Effector CD8-positive, alpha-beta T cell (primary cell): ENCODE measurements around the gene IVD.

ENCODE experiments used
- DNase-seq: peaks from one replicate; lab custom pipeline; 2025; lab: John Stamatoyannopoulos, UW

IVD gene

GRCh38 chr15:40377606-40378005 is 28.0 kb upstream of the IVD start:
- DNase-seq = no peak

- DNase-seq = no peak
Observed at GRCh38 chr15:40379374-40379773, 26.2 kb upstream of the IVD start.

- DNase-seq = no peak
Observed at GRCh38 chr15:40379853-40380252, 25.7 kb upstream of the IVD start.

DNA sequence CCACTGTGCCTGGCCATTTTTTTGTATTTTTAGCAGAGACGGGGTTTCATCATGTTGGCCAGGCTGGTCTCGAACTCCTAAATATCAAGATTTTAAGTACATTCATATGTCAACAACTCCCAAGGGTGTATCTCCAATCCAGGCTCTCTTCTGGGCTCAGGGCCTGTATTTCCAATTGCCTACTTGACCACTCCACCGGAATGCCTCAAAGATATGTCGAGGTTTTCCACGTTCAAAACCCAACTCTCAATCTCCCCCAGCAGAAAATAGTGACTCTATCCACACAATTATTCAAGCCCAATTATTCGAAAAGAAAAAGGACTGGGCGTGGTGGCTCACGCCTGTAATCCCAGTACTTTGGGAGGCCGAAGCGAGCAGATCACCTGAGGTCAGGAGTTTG is 25.0 kb upstream of the IVD start:
- no peak for DNase-seq

- DNase-seq = no peak
Observed at GRCh38 chr15:40381818-40382529, 23.6 kb upstream of the IVD start.

DNA sequence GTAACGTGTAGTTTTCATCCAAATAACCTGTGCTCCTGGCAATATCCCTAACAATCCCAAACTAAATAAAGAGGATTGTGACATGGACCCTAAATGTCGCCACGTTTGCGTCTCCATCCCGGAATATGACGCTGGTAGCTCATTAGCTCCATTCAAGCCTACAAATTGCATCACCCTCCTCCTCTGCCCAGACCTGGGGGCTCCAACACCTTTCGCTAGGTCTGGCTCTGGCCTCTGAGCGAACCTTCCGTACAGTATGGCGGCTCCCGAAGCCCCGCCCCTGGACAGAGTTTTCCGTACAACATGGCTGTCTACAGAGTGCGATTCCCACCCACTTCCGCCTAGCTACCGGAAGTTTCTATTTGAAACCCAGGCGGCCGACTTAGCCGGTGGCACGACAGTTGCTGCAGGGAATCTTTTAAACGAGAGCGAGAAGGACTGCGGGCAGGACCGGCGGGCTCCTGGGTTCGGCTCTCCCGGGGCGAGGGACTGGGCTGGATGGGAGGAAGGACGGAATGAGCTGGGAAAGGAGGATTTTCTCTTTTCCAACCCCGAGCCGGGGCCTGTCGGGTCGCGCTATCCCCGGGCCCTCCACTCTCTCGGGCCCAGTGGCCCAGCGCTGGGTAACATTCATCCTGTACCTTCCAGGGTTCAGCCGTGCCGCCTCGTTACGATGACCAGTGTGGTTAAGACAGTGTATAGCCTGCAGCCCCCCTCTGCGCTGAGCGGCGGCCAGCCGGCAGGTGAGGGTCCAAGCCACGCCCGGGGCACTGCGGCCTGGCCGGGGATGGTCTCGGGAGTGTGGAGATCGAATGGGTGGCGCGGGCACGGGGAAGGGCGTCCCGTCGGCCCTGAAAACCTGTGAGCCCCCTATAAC is 22.8 kb upstream of the IVD start, which contains the start of gene KNSTRN:
Gene KNSTRN, plus strand, starts transcription at position 142 of the 877 bp plus-strand sequence. Its CDS starts 115 bp downstream, at position 257.
- DNase-seq = peak; percentile 88

- DNase-seq = no peak
Observed at GRCh38 chr15:40386480-40386879, 19.1 kb upstream of the IVD start.

DNA sequence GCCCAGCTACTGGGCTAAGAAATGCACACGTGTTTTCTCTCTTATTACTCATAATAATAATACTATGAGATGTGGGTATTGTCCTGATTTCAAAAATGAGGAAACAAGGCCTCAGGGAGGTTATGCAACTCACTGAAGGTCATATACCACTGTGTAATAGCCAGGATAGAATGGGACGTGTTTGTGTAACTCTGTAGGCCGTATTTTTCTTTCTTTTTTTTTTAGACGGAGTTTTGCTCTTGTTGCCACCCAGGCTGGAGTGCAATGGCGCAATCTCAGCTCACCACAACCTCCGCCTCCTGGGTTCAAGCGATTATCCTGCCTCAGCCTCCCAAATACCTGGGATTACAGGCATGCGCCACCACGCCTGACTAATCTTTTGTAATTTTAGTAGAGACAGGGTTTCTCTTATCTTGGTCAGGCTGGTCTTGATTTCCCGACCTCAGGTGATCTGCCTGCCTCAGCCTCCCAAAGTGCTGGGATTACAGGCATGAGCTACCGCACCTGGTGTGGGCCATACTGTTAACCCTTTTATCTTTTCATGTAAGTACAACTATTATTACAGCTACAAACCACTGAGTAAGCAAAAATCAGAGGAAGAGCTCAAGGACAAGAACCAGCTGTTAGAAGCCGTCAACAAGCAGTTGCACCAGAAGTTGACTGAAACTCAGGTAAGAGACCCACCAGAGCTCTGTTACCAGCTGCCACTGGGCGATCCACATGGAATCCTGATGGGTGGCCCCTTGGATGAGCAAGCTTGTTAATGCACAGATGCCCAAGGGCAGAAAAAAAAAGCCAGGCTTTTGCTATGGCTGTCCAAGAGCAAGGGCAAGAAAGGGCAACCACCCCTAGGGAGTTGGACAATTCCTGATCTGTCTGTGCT is 16.4 kb upstream of the IVD start:
- DNase-seq = no peak

- no peak for DNase-seq
Observed at GRCh38 chr15:40389824-40390595, 15.6 kb upstream of the IVD start.

- DNase-seq = no peak
Observed at GRCh38 chr15:40392986-40393948, 12.3 kb upstream of the IVD start.

GRCh38 chr15:40397688-40398412 is 7.7 kb upstream of the IVD start:
- no peak for DNase-seq

GRCh38 chr15:40398413-40398873 is 7.2 kb upstream of the IVD start:
- no peak for DNase-seq

- no peak for DNase-seq
Observed at GRCh38 chr15:40399370-40399769, 6.2 kb upstream of the IVD start.

DNA sequence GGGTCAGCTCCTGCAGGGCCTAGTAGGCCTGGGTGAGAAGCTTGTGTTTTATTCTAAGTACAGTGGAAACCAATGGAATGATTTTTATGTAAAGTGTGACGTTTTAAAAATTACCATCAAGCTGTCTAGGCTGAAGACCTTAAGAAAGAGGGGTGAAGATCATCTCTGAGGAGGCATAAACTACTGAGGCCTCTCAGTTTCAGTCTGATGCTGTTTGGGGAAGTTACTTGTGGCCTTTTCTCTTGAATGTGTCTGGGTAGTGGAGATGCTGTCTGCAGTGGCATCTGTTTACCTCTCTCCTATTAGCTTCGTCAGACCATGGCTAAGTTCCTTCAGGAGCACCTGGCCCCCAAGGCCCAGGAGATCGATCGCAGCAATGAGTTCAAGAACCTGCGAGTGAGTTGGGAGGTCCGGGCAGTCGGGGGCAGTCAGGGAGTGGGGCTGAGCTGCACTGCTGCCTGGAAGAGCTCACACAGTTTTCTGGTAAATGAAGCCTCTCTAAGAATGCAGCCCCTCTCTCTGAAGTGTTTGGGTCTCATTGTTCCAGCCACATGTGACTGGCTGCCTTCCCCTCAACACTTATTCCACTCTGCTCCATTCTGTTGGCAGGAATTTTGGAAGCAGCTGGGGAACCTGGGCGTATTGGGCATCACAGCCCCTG is 1.9 kb downstream of the IVD start:
- DNase-seq = no peak

DNA sequence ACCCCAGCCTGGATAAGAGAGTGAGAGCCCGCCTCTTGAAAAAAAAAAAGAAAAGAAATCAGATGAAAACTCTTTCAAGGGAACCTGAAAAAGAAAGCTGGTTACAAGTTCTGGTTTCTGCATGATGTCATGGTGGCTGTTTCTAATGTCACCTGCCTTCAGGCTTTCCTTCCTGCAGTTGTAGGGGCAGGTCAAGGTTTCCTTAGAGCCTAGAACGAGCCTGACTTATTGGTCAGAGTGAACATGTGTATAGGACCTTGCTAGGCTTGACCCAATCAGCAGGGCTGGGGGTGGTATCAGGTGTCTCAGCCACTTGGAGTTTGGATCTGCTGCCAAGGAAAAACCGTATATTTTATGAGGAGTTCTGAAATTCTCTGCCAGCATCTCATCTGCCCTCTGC is 3.8 kb downstream of the IVD start:
- no peak for DNase-seq

DNA sequence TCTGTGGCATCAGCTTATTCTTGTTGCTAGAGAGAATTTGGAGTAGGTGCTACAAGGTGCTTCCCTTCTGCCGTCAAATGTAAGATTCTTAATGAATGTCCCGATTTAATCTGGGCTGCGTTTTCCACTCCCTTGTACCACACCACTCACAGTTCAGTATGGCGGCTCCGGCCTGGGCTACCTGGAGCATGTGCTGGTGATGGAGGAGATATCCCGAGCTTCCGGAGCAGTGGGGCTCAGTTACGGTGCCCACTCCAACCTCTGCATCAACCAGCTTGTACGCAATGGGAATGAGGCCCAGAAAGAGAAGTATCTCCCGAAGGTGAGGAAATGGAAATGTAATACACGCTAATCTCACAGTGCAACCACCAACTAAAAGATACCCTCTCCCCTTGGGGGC is 4.9 kb downstream of the IVD start:
- DNase-seq = no peak

- no peak for DNase-seq
Observed at GRCh38 chr15:40412095-40412759, 6.6 kb downstream of the IVD start.

GRCh38 chr15:40413036-40413435 is 7.4 kb downstream of the IVD start:
- no peak for DNase-seq
